Mammary epithelial cell (primary cell): ENCODE data around the gene MRRF.

Experiments
- EZH2 ChIP-seq: IDR thresholded peaks from 2 replicates; pipeline ENCODE4 v1.6.1; 2012; ENCODE audit warnings: low read length, inconsistent platforms, borderline replicate concordance
- TF ChIP-seq, protein P1 (sequence below), 2 donors: IDR thresholded peaks in 1 of 2; conservative IDR thresholded peaks in 1 of 2; 2 replicates each; pipeline ENCODE4 v1.5.1; 2011 to 2012; ENCODE audit warnings: inconsistent platforms in 2 of 2, low read length in 2 of 2, mild to moderate bottlenecking in 2 of 2, control low read depth in 1 of 2, low read depth in 1 of 2; ENCODE audit not compliant: insufficient read depth in 1 of 2; ENCODE audit errors: extremely low read depth in 1 of 2

GRCh38 chr9:122261469-122261881 is 3.2 kb upstream of the MRRF start:
- TF ChIP-seq, protein P1, sequence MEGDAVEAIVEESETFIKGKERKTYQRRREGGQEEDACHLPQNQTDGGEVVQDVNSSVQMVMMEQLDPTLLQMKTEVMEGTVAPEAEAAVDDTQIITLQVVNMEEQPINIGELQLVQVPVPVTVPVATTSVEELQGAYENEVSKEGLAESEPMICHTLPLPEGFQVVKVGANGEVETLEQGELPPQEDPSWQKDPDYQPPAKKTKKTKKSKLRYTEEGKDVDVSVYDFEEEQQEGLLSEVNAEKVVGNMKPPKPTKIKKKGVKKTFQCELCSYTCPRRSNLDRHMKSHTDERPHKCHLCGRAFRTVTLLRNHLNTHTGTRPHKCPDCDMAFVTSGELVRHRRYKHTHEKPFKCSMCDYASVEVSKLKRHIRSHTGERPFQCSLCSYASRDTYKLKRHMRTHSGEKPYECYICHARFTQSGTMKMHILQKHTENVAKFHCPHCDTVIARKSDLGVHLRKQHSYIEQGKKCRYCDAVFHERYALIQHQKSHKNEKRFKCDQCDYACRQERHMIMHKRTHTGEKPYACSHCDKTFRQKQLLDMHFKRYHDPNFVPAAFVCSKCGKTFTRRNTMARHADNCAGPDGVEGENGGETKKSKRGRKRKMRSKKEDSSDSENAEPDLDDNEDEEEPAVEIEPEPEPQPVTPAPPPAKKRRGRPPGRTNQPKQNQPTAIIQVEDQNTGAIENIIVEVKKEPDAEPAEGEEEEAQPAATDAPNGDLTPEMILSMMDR (conservative IDR thresholded peaks at IDR 0.05 in 1 of 2, IDR thresholded peaks at IDR 0.05 in 1 of 2; ENCODE audit: extremely low read depth in 1 of 2, insufficient read depth in 1 of 2, low read depth in 1 of 2, low read length in 2 of 2): no peak
- no peak for TF ChIP-seq EZH2
